Esophagus squamous epithelium (tissue), 4 donors: Measurements from ENCODE around the gene MTRR.

Source experiments
- POLR2A ChIP-seq, 4 donors: fragments of 450-650 bp; IDR thresholded peaks; one replicate each; pipeline ENCODE4 v1.6.1; 2017; ENCODE audit warnings: antibody characterized with exemption in 4 of 4, mild to moderate bottlenecking in 4 of 4, moderate library complexity in 3 of 4
- TF ChIP-seq, protein P1 (sequence below), 6 experiments: fragments of 450-650 bp in 4 of 6; fragments of 200-600 bp in 2 of 6; sonication (generic) in 2 of 6; IDR thresholded peaks; one replicate each; pipeline ENCODE4 v1.5.1; 2016 to 2019; ENCODE audit warnings: antibody characterized with exemption in 6 of 6, mild to moderate bottlenecking in 4 of 6, moderate library complexity in 4 of 6

DNA sequence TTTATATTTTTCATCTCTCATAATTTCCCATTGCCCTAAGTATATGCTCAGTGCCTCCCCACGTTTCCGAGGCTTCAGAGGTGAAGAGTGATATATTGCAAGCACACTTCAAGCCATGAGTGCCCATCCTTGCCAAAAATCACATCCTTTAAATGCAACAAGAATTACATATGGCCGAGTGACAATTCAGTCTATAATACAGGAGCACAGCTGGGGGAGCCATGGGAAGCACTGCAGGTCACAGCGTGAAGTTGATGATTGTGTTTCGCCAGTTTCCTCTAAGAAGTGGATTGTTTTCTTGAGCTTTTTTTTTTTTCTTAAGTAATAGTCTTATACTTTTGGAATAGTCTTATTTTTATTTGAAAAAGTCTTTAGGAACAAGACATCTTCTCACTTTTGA, 61.1 kb downstream of the MTRR start:
- TF ChIP-seq, protein P1, sequence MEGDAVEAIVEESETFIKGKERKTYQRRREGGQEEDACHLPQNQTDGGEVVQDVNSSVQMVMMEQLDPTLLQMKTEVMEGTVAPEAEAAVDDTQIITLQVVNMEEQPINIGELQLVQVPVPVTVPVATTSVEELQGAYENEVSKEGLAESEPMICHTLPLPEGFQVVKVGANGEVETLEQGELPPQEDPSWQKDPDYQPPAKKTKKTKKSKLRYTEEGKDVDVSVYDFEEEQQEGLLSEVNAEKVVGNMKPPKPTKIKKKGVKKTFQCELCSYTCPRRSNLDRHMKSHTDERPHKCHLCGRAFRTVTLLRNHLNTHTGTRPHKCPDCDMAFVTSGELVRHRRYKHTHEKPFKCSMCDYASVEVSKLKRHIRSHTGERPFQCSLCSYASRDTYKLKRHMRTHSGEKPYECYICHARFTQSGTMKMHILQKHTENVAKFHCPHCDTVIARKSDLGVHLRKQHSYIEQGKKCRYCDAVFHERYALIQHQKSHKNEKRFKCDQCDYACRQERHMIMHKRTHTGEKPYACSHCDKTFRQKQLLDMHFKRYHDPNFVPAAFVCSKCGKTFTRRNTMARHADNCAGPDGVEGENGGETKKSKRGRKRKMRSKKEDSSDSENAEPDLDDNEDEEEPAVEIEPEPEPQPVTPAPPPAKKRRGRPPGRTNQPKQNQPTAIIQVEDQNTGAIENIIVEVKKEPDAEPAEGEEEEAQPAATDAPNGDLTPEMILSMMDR (IDR thresholded peaks at IDR 0.05) = no peak
- TF ChIP-seq POLR2A (IDR thresholded peaks at IDR 0.05) = no peak
